ENCODE results near the gene MYL10. TPM values are rescaled to one million over a fixed set of nuclear protein-coding genes. Genes with fewer than 3 reads are reported as not detected.

The MYL10 gene
- total RNA-seq, 4 donors from 2014 or later: not detected

DNA sequence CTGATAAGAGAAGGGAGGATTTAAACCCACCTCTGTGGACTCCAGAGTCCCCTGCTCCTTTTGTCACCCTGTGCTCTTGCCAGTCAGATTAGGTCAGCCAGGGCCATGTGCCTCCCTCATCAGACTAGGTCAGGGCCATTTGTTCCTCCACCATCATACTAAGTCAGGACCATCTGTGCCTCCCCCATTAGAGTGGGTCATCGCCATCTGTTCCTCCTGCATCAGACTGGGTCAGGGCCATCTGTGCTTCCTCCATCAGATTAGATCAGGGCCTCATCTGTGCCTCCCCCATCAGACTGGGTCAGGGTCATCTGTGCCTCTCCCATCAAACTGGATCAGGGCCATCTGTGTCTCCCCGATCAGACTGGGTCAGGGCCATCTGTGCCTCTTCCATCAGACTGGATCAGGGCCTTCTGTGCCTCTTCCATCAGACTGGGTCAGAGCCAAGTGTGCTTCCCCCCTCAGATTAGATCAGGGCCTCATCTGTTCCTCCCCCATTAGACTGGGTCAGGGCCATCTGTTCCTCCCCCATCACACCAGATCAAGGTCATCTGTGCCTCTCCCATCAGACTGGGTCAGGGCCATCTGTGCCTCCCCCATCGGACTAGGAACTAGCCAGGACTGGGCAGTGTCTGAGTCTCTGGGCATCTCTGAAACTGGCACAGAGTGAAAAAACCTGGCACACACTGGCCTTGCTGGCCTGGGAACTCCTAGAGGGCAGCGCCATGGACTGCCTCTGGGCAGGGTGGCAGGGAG, 11.5 kb downstream of the MYL10 start:
- no peak for TF ChIP-seq POLR2A (IDR thresholded peaks at IDR 0.05)
- TF ChIP-seq, protein P1, sequence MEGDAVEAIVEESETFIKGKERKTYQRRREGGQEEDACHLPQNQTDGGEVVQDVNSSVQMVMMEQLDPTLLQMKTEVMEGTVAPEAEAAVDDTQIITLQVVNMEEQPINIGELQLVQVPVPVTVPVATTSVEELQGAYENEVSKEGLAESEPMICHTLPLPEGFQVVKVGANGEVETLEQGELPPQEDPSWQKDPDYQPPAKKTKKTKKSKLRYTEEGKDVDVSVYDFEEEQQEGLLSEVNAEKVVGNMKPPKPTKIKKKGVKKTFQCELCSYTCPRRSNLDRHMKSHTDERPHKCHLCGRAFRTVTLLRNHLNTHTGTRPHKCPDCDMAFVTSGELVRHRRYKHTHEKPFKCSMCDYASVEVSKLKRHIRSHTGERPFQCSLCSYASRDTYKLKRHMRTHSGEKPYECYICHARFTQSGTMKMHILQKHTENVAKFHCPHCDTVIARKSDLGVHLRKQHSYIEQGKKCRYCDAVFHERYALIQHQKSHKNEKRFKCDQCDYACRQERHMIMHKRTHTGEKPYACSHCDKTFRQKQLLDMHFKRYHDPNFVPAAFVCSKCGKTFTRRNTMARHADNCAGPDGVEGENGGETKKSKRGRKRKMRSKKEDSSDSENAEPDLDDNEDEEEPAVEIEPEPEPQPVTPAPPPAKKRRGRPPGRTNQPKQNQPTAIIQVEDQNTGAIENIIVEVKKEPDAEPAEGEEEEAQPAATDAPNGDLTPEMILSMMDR (IDR thresholded peaks at IDR 0.05): no peak
- WGBS, 2 donors: 83 to 87% methylated on average over 4 of the region's 4 CpGs

DNA sequence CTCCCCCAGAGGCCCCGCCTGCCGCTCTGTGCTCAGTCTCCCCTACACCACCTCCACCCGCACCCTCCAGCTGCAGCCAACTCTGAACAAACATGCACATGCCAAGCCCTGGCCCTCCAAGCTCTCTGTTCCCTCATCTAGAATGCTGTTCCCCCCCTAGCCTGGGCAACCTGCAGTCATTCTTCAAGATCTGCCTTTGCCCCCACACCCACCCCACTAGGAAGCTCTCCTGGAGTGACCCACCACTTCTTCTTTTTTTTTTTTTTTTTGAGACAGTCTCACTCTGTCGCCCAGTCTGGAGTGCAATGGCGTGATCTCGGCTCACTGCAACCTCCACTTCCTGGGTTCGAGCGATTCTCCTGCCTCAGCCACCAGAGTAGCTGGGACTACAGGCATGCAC, 13.7 kb downstream of the MYL10 start:
- DNase-seq (ENCODE audit: low spot score in 2 of 2): no peak
- 79% methylated on average over 8 of the region's 8 CpGs for whole genome bisulfite sequencing, 2 donors
- no peak overlapping the region for H3K4me3 ChIP-seq (ENCODE audit: low read depth, poor library complexity, severe bottlenecking)
- TF ChIP-seq, protein P1 (IDR thresholded peaks at IDR 0.05): no peak
- no peak for TF ChIP-seq POLR2A (IDR thresholded peaks at IDR 0.05)
- intact Hi-C loops (cut with DNase I; ENCODE audit: low total_unique reads): no loop called here

More for the DNA sequence above, 11.5 kb downstream of the MYL10 start:
- no peak overlapping the region for H3K4me3 ChIP-seq (ENCODE audit: low read depth, poor library complexity, severe bottlenecking)
- intact Hi-C loops (cut with DNase I; ENCODE audit: low total_unique reads): no loop called here
- no peak for DNase-seq (ENCODE audit: low spot score in 2 of 2)

DNA sequence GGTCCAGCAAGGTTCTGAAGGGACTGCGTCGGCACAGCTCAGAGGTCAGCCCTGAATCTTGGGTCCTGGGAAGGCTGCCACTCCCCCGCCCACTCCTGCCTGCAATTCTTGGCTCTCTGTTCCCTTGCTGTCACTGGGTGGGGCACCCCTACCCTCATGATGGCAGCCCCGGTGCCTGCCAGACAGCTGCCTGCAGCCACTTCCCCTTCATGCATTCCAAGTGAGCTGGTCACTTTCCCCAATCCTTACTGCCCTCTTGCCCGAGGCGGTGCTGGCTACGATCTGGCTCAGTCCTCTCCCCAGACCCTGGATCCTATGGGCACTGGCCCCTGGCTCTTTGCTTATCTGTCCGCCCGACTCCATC, 14.2 kb downstream of the MYL10 start:
- no peak for TF ChIP-seq POLR2A (IDR thresholded peaks at IDR 0.05)
- TF ChIP-seq, protein P1 (IDR thresholded peaks at IDR 0.05): no peak
- intact Hi-C loops (cut with DNase I; ENCODE audit: low total_unique reads): no loop called here
- no peak for DNase-seq (ENCODE audit: low spot score in 2 of 2)
- 35 to 42% methylated on average over 9 of the region's 9 CpGs for WGBS, 2 donors
- H3K4me3 ChIP-seq (ENCODE audit: low read depth, poor library complexity, severe bottlenecking): no peak overlapping the region

DNA sequence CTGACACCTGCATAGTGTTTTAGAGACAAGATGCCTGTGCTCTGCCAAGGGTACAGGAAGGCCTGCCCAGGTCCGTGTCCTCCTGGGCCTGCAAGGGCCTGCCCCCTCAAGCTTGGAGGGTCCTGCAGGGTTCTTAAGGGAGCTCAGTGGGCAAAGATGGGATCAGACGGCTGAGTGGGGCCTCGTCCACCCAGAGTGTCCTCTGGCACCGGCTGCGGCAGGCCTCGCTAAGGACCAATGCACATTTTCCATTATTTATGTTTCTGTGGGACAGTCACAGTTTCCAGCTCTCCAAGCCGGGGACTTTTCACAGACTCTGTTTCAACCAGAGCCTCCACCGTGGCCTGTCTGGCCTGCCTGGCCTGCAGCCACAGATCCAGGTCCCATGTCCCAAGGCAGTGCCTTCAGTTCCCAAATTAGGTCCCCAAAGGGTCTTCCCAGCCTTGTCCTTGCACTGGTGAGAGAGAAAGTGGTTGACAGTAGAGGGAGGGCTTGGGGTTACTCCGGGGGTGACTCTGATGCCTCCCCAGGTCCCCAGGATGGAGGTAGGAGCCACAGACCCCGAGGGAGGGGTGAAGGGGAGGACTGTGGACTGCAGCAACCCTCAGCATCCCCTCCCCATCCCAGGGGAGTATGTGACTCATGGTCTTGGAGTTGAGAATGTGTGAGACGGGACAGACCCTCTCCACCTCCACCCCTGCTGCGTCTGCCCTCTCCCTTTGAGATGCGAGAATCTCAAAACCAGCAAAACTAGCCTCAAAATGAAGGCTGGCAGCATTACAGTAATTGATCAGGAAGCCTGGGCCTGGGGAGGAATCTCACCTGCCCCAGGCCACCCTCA, 14.8 kb downstream of the MYL10 start:
- 64 to 72% methylated on average over 12 to 13 of the region's 13 CpGs for WGBS, 2 donors
- TF ChIP-seq POLR2A (IDR thresholded peaks at IDR 0.05): no peak
- TF ChIP-seq, protein P1 (IDR thresholded peaks at IDR 0.05): no peak
- DNase-seq (ENCODE audit: low spot score in 2 of 2): no peak
- intact Hi-C loops (cut with DNase I; ENCODE audit: low total_unique reads): no loop called here
- H3K4me3 ChIP-seq (ENCODE audit: low read depth, poor library complexity, severe bottlenecking): no peak overlapping the region

DNA sequence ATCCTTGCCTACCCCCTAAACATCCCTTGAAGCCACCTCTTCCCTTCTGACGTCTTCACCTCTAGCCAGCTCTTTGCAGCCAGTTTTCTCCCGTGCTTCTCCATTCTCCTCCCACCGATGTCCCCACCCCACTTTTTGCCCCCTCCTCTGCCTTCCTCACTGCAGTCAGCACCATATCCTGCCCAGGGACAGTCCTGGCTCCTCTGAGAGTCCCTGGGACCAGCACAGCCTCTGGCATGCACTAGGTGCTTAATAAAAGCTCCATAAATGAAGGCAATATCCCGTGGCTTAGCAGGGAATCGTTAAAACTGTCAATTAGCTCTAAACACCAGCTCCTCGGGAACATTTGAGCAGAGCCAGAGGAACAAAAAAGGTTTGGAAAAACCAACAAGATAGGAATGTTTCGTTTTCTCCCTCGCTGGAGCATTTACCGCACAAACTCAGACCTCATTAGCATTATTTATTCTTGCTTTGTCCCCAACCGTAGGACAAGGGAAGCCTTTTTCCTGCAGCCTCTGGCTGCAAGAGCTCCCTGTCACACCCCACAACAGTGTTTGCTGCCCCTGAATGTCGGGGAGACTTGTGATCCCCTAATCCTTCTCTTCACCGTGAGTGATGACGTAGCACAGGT, 16.1 kb downstream of the MYL10 start:
- TF ChIP-seq, protein P1 (IDR thresholded peaks at IDR 0.05): no peak
- no peak for TF ChIP-seq POLR2A (IDR thresholded peaks at IDR 0.05)
- WGBS, 2 donors: 50 to 51% methylated on average over 13 of the region's 13 CpGs
- H3K4me3 ChIP-seq (ENCODE audit: low read depth, poor library complexity, severe bottlenecking): no peak overlapping the region
- intact Hi-C loops (cut with DNase I; ENCODE audit: low total_unique reads): no loop called here
- no peak for DNase-seq (ENCODE audit: low spot score in 2 of 2)

Measured in lower leg skin (tissue), 4 donors.